NCI-H226 (cell line): ENCODE results near the gene CCZ1B.
"Not testable (repeated sequence)": the region's sequence is repeated elsewhere in the genome, so short reads cannot be mapped to it uniquely, and the experiment has no call there.

Experiments
- DNase-seq: peaks from one replicate; pipeline ENCODE4 v3.0.0-alpha.2; 2015

The CCZ1B gene

GRCh38 chr7:6826151-6826550, at the start of gene CCZ1B:
Gene CCZ1B, minus strand, starts transcription at chr7:6826275. Its CDS starts 78 bp downstream, at chr7:6826197.
- DNase-seq, result peak; percentile 84

GRCh38 chr7:6875022-6875421, 48.9 kb upstream of the CCZ1B start:
- not testable (repeated sequence) for DNase-seq

GRCh38 chr7:6872246-6872945, 46.3 kb upstream of the CCZ1B start:
- DNase-seq, result not testable (repeated sequence)

GRCh38 chr7:6871421-6872144, 45.5 kb upstream of the CCZ1B start:
- not testable (repeated sequence) for DNase-seq

- not testable (repeated sequence) for DNase-seq
These were observed 38.7 kb upstream of the CCZ1B start for GRCh38 chr7:6864751-6865150.

- DNase-seq, result not testable (repeated sequence)
These were observed 38.1 kb upstream of the CCZ1B start for GRCh38 chr7:6864188-6864587.

- not testable (repeated sequence) for DNase-seq
These were observed 36.8 kb upstream of the CCZ1B start for GRCh38 chr7:6862876-6863275.

- peak; percentile 26 for DNase-seq
These were observed 31.7 kb upstream of the CCZ1B start for GRCh38 chr7:6857721-6858314.

GRCh38 chr7:6855563-6856131, 29.6 kb upstream of the CCZ1B start:
- DNase-seq, result not testable (repeated sequence)

- DNase-seq, result not testable (repeated sequence)
These were observed 28.9 kb upstream of the CCZ1B start for GRCh38 chr7:6854747-6855562.

- not testable (repeated sequence) for DNase-seq
These were observed 27.6 kb upstream of the CCZ1B start for GRCh38 chr7:6853681-6854080.

- DNase-seq, result not testable (repeated sequence)
These were observed 23.1 kb upstream of the CCZ1B start for GRCh38 chr7:6849127-6849526.

- DNase-seq, result not testable (repeated sequence)
These were observed 21.7 kb upstream of the CCZ1B start for GRCh38 chr7:6847751-6848150.

- DNase-seq, result not testable (repeated sequence)
These were observed 19.9 kb upstream of the CCZ1B start for GRCh38 chr7:6845971-6846449.

- DNase-seq, result not testable (repeated sequence)
These were observed 17.6 kb upstream of the CCZ1B start for GRCh38 chr7:6843654-6844053.

GRCh38 chr7:6843092-6843491, 17.0 kb upstream of the CCZ1B start:
- DNase-seq, result not testable (repeated sequence)

- not testable (repeated sequence) for DNase-seq
These were observed 16.3 kb upstream of the CCZ1B start for GRCh38 chr7:6842278-6842921.

- DNase-seq, result not testable (repeated sequence)
These were observed 11.0 kb upstream of the CCZ1B start for GRCh38 chr7:6837081-6837480.

- not testable (repeated sequence) for DNase-seq
These were observed 9.4 kb upstream of the CCZ1B start for GRCh38 chr7:6835521-6835920.

GRCh38 chr7:6833636-6834035, 7.6 kb upstream of the CCZ1B start:
- no peak for DNase-seq

- DNase-seq, result no peak
These were observed 5.1 kb upstream of the CCZ1B start for GRCh38 chr7:6831018-6831725.
